Spleen (tissue), 11 donors: ENCODE results near the gene TMEM203. TPM values are rescaled to one million over a fixed set of nuclear protein-coding genes. Genes with fewer than 3 reads are reported as not detected.
"Not testable (repeated sequence)": the region's sequence is repeated elsewhere in the genome, so short reads cannot be mapped to it uniquely, and the experiment has no call there.

Experiments used
- DNase-seq: peaks from one replicate; pipeline ENCODE4 v3.0.0-alpha.2; 2020
- H3K27ac ChIP-seq, 8 donors: fragments of 200-600 bp; sonication (generic) in 7 of 8; 1 replicate in 4 of 8; 2 replicates in 4 of 8; pipeline versions ENCODE4 v1.5.0 to v1.8.0; 2016 to 2021; ENCODE audit warnings: inconsistent platforms in 4 of 8, mild to moderate bottlenecking in 4 of 8, moderate library complexity in 1 of 8
- H3K27me3 ChIP-seq, 7 donors: fragments of 200-600 bp; sonication (generic) in 6 of 7; replicated peaks in 1 of 7; 1 replicate in 4 of 7; 2 replicates in 3 of 7; pipeline versions ENCODE4 v1.5.0 to v1.8.0; 2016 to 2021; ENCODE audit warnings: inconsistent platforms in 3 of 7, mild to moderate bottlenecking in 1 of 7
- H3K36me3 ChIP-seq, 6 donors: fragments of 200-600 bp; sonication (generic) in 5 of 6; 1 replicate in 4 of 6; 2 replicates in 2 of 6; pipeline versions ENCODE4 v1.5.0 to v1.8.0; 2016 to 2021; ENCODE audit warnings: inconsistent platforms in 2 of 6
- H3K4me1 ChIP-seq, 6 donors: fragments of 200-600 bp; sonication (generic) in 5 of 6; 1 replicate in 3 of 6; 2 replicates in 3 of 6; pipeline versions ENCODE4 v1.5.0 to v1.8.0; 2016 to 2021; ENCODE audit warnings: inconsistent platforms in 3 of 6
- H3K4me3 ChIP-seq, 8 donors: fragments of 200-600 bp; sonication (generic) in 7 of 8; 1 replicate in 4 of 8; 2 replicates in 4 of 8; pipeline versions ENCODE4 v1.5.0 to v1.8.0; 2016 to 2021; ENCODE audit warnings: inconsistent platforms in 4 of 8, mild to moderate bottlenecking in 4 of 8, moderate library complexity in 2 of 8
- H3K9me3 ChIP-seq, 8 donors: fragments of 200-600 bp; sonication (generic) in 7 of 8; 1 replicate in 4 of 8; 2 replicates in 4 of 8; pipeline versions ENCODE4 v1.5.0 to v1.8.0; 2016 to 2021; ENCODE audit warnings: inconsistent platforms in 4 of 8
- POLR2A ChIP-seq, 3 donors: fragments of 450-650 bp; IDR thresholded peaks; one replicate each; pipeline ENCODE4 v1.5.1; 2017; ENCODE audit warnings: antibody characterized with exemption in 3 of 3, mild to moderate bottlenecking in 1 of 3
- POLR2AphosphoS5 ChIP-seq, 3 donors: sonication (generic); formaldehyde crosslinking; IDR thresholded peaks; one replicate each; pipeline ENCODE4 v1.5.1; 2017; ENCODE audit warnings: antibody characterized with exemption in 3 of 3
- WGBS, 5 donors: extraction: QIAGEN DNeasy Blood & Tissue Kit in 3 of 5; methylation state at CpG; one replicate each; pipeline versions ENCODE4 v1.1.5 to v1.1.7; 2013 to 2018; 5-methylcytosine and 5-hydroxymethylcytosine counted together
- intact Hi-C: fragments of 100-400 bp; cut with DNase I; formaldehyde crosslinking; loops from one replicate; pipeline ENCODE4 v1.15.0; 2023; ENCODE audit warnings: low total_unique reads
- polyA plus RNA-seq, 3 donors: library from polyadenylated mRNA; stranded (reverse); fragments of 200-250 nt; gene quantifications; one replicate each; pipeline ENCODE4 v1.2.1, GENCODE V29; 2013
- total RNA-seq, 7 donors: library from RNA; depleted of rRNA in 3 of 7; stranded (reverse); fragments of >200 nt in 3 of 7; fragmentation: NEBNext Ultra II Directional in 4 of 7; extraction: Animal tissue kit (Norgen Biotek cat#: 25700) in 4 of 7; gene quantifications; one replicate each; pipeline versions ENCODE4 v1.1.0 to v1.2.1, GENCODE V29; 2016 to 2021
- TF ChIP-seq, protein P1 (sequence below), 11 experiments: fragments of 200-600 bp in 7 of 11; fragments of 450-650 bp in 4 of 11; sonication (generic) in 4 of 11; IDR thresholded peaks in 8 of 11; conservative IDR thresholded peaks in 3 of 11; 1 replicate in 7 of 11; 2 replicates in 4 of 11; pipeline versions ENCODE4 v1.4.0 to v1.8.0; 2016 to 2021; ENCODE audit warnings: antibody characterized with exemption in 11 of 11, inconsistent platforms in 4 of 11, mild to moderate bottlenecking in 1 of 11
- donor health status: healthy with polysubstance abuse.
- donor health status: DM: no; HTN: no; CAD: no; lungs with moderate emphysema.
- donor health status: DM: no; HTN: no; CAD: no.
- donor health status: Bipolar disorder and iron deficiency.
- donor health status: healthy.
- donor health status: DM: no; HTN: no; CAD: no.
- donor health status: DM: yes; HTN: yes; CAD: no.

The TMEM203 gene
- total and polyA plus RNA-seq, 10 donors = 28.4 to 50.1 (median 36.0) TPM

DNA sequence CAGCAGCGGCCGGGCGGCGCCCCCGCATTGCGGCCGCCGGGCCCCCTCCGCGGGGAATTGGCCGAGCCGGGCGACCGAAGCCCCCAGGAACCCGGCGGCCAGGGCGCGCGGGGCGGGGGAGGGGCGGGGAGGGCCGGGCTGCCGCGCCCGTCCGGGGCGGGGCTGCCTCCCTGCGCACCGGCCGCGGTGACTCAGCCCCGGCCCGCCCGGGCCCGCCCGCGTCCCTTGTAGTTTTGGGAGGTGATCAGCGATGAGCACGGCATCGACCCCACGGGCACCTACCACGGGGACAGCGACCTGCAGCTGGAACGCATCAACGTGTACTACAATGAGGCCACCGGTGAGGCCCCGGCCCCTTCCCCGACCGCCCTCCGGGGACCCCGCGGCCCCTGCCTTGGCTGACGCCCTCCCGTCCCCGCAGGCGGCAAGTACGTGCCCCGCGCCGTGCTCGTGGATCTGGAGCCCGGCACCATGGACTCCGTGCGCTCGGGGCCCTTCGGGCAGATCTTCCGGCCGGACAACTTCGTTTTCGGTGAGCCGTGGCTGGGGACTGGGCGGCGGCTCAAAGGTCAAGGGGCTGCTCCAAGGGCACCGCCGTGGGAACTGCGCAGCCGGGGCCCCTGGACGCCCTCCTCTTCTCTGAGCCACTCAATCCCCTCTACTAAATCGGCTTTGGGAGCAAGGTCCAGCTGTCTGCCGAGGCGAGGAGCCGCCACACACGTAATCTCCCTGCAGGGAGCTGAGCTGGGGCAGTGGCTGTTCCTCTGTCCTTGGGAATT lies 36.2 kb upstream of the TMEM203 start:
- TF ChIP-seq POLR2AphosphoS5 (IDR thresholded peaks at IDR 0.05) = peak in 2 of 3 donors; percentile 22 to 41
- TF ChIP-seq, protein P1, sequence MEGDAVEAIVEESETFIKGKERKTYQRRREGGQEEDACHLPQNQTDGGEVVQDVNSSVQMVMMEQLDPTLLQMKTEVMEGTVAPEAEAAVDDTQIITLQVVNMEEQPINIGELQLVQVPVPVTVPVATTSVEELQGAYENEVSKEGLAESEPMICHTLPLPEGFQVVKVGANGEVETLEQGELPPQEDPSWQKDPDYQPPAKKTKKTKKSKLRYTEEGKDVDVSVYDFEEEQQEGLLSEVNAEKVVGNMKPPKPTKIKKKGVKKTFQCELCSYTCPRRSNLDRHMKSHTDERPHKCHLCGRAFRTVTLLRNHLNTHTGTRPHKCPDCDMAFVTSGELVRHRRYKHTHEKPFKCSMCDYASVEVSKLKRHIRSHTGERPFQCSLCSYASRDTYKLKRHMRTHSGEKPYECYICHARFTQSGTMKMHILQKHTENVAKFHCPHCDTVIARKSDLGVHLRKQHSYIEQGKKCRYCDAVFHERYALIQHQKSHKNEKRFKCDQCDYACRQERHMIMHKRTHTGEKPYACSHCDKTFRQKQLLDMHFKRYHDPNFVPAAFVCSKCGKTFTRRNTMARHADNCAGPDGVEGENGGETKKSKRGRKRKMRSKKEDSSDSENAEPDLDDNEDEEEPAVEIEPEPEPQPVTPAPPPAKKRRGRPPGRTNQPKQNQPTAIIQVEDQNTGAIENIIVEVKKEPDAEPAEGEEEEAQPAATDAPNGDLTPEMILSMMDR (IDR thresholded peaks at IDR 0.05 in 8 of 11, conservative IDR thresholded peaks at IDR 0.05 in 3 of 11) = no peak
- Histone ChIP-seq H3K27ac (peak overlapping the region; percentile 74 to 99 (median 95)), H3K27me3 (no peaks in the 10 kb centered on the region), H3K4me3 (peak overlapping the region; percentile 75 to 94 (median 81)), H3K9me3 (no peaks in the 10 kb centered on the region), H3K4me1 (peaks cover 18 to 73% (median 59%) of the 10 kb centered on the region in 6 donors), H3K36me3 (peaks cover 0 to 24% (median 18%) of the 10 kb centered on the region in 6 donors)
- WGBS, 5 donors = 1 to 22% (median 4%) methylated on average over 12 to 83 of the region's 83 CpGs
- peak; percentile 94 for DNase-seq
- intact Hi-C loops = no loop called here

- Histone ChIP-seq H3K4me1 (peaks cover 25 to 80% (median 66%) of the 10 kb centered on the region in 6 donors), H3K27ac (peak within 1 kb of the TSS; percentile 92 to 99 (median 96)), H3K27me3 (peaks cover 0 to under 1% (median 0%) of the 10 kb centered on the region in 7 donors), H3K36me3 (peaks cover 0 to 24% (median 18%) of the 10 kb centered on the region in 6 donors), H3K9me3 (no peaks in the 10 kb centered on the region), H3K4me3 (peak within 1 kb of the TSS; percentile 75 to 94 (median 81))
- TF ChIP-seq, protein P1 (IDR thresholded peaks at IDR 0.05 in 8 of 11, conservative IDR thresholded peaks at IDR 0.05 in 3 of 11) = peak in 4 of 11 experiments; percentile 5 to 48 (median 30)
- TF ChIP-seq POLR2AphosphoS5 (IDR thresholded peaks at IDR 0.05) (peak; percentile 100), POLR2A (IDR thresholded peaks at IDR 0.05) (peak; percentile 100)
- WGBS, 5 donors = 0 to 2% (median 1%) methylated on average over 42 to 67 of the region's 67 CpGs
- intact Hi-C loops = no loop called here
- DNase-seq = peak; percentile 99
Observed at GRCh38 chr9:137240841-137241489, 35.5 kb upstream of the TMEM203 start, which contains the start of gene TUBB4B. TUBB4B (plus strand) TSS chr9:137241287; CDS start chr9:137241361, 74 bp downstream.

DNA sequence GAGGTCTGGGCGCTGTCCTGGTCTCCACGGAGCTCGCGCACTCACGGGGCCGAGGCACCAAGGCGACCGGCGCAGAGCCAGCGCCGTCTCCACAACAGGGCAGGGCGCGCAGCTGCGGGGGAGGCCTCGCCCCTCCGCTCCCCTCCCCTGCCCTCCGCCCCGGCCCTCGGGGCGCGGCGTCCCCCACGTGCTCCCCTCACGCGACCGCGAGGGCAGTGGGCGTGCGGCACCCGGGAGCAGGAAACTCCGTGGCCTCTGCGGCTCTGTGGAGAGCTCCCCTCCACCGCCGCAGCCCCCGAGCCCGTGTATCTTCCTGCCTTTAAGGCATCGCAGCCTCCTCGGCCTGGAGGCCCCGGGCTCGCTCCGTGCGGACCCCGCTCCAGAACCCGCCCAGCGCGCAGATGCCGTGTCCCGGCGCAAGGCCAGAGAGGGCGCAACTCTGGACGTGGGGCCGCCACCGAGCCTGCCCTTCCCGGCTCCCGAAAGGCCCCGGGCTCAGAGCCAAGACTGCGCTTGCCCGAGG lies 34.9 kb upstream of the TMEM203 start:
- DNase-seq = no peak
- no peaks in the 10 kb centered on the region for H3K9me3 ChIP-seq
- peaks cover 0 to 6% (median 0%) of the 10 kb centered on the region in 7 donors for H3K27me3 ChIP-seq
- peaks cover 0 to 24% (median 18%) of the 10 kb centered on the region in 6 donors for H3K36me3 ChIP-seq
- H3K27ac ChIP-seq = peak overlapping the region; percentile 92 to 99 (median 96)
- intact Hi-C loops = no loop called here
- peaks cover 30 to 86% (median 72%) of the 10 kb centered on the region in 6 donors for H3K4me1 ChIP-seq
- TF ChIP-seq, protein P1 (IDR thresholded peaks at IDR 0.05 in 8 of 11, conservative IDR thresholded peaks at IDR 0.05 in 3 of 11) = peak in 1 of 11 experiments; percentile 10
- peak in 1 of 3 donors; percentile 39 for TF ChIP-seq POLR2A (IDR thresholded peaks at IDR 0.05)
- peak in 2 of 3 donors; percentile 30 to 33 for TF ChIP-seq POLR2AphosphoS5 (IDR thresholded peaks at IDR 0.05)
- 0 to 1% (median 0%) methylated on average over 10 to 58 of the region's 58 CpGs for WGBS, 5 donors
- peak overlapping the region; percentile 64 to 94 (median 80) for H3K4me3 ChIP-seq

DNA sequence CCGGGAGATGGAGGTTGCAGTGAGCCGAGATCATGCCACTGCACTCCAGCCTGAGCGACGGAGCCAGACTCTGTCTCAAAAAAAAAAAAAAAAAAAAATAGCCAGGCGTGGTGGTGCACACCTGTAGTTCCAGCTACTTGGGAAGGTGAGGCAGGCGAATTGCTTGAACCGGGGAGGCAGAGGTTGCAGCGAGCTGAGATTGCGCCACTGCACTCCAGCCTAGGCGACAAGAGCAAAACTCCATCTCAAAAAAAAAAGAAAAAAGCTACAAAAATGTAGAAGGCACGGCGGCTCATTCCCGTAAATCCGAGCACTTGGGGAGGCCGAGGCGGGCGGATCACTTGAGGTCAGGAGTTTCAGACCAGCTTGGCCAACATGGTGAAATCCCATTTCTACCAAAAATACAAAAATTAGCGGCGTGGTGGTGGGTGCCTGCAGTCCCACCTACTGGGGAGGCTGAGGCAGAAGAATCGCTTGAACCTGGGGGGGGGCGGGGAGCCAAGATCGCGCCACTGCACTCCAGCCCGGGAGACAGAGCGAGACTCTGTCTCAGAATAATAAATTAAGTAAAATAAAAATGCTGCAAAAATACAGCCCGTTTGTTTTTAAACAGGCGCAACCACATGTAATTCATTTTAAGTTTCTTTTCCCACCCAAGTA lies 34.2 kb upstream of the TMEM203 start:
- peaks cover 0 to 24% (median 18%) of the 10 kb centered on the region in 6 donors for H3K36me3 ChIP-seq
- H3K27ac ChIP-seq = peak overlapping the region; percentile 92 to 99 (median 96)
- peaks cover 30 to 90% (median 79%) of the 10 kb centered on the region in 6 donors for H3K4me1 ChIP-seq
- H3K4me3 ChIP-seq = peak overlapping the region; percentile 64 to 94 (median 80)
- DNase-seq, H3K9me3 ChIP-seq, intact Hi-C loops: not testable (repeated sequence)
- 53 to 58% (median 54%) methylated on average over 24 to 27 of the region's 27 CpGs for WGBS, 5 donors
- peaks cover 0 to 13% (median 2%) of the 10 kb centered on the region in 7 donors for H3K27me3 ChIP-seq
